H9 (cell line): Measurements from ENCODE around the gene RALGDS. TPM values are rescaled to one million over a fixed set of nuclear protein-coding genes. Genes with fewer than 3 reads are reported as not detected.

ENCODE experiments used
- DNase-seq: peaks from one replicate; pipeline ENCODE4 v3.0.0-alpha.2; 2017
- H2AFZ ChIP-seq: one replicate; pipeline ENCODE4 v1.6.1; 2013; ENCODE audit warnings: mild to moderate bottlenecking, low read length, control low read depth, moderate library complexity
- H2AK5ac ChIP-seq: 2 replicates; pipeline ENCODE4 v1.6.1; 2013; ENCODE audit warnings: low read length, control low read depth, mixed read lengths; ENCODE audit not compliant: insufficient read length
- H2BK120ac ChIP-seq: one replicate; pipeline ENCODE4 v1.6.1; 2013; ENCODE audit warnings: low read depth, mild to moderate bottlenecking, low read length, control low read depth, inconsistent platforms; ENCODE audit not compliant: poor library complexity, severe bottlenecking
- H2BK12ac ChIP-seq: 2 replicates; pipeline ENCODE4 v1.6.1; 2013; ENCODE audit warnings: low read length, control low read depth, mixed read lengths, low read depth; ENCODE audit not compliant: insufficient read length
- H2BK15ac ChIP-seq: 2 replicates; pipeline ENCODE4 v1.6.1; 2013; ENCODE audit warnings: low read depth, low read length, control low read depth
- H2BK20ac ChIP-seq: one replicate; pipeline ENCODE4 v1.6.1; 2013; ENCODE audit warnings: low read depth, mild to moderate bottlenecking, low read length, control low read depth, inconsistent platforms; ENCODE audit not compliant: poor library complexity, severe bottlenecking
- H2BK5ac ChIP-seq: 2 replicates; pipeline ENCODE4 v1.6.1; 2013; ENCODE audit warnings: low read length, control low read depth, mixed read lengths; ENCODE audit not compliant: insufficient read length
- H3K14ac ChIP-seq: 2 replicates; pipeline ENCODE4 v1.6.1; 2013; ENCODE audit warnings: low read length, control low read depth; ENCODE audit not compliant: insufficient read depth
- H3K18ac ChIP-seq: 2 replicates; pipeline ENCODE4 v1.6.1; 2013; ENCODE audit warnings: low read depth, mild to moderate bottlenecking, mixed read lengths, low read length, control low read depth; ENCODE audit not compliant: insufficient read length
- H3K23ac ChIP-seq: 2 replicates; pipeline ENCODE4 v1.6.1; 2013; ENCODE audit warnings: low read length, control low read depth, mixed read lengths, low read depth; ENCODE audit not compliant: insufficient read length
- H3K23me2 ChIP-seq: 2 replicates; pipeline ENCODE4 v1.6.1; 2013; ENCODE audit warnings: low read depth, mild to moderate bottlenecking, mixed read lengths, low read length, control low read depth; ENCODE audit not compliant: insufficient read length, poor library complexity, severe bottlenecking
- H3K27ac ChIP-seq: 2 replicates; pipeline ENCODE4 v1.5.1; 2013; ENCODE audit warnings: low read length, control low read depth, mixed read lengths, low read depth; ENCODE audit not compliant: insufficient read length
- H3K27me3 ChIP-seq: 2 replicates; pipeline ENCODE4 v1.6.1; 2013; ENCODE audit warnings: low read length, control low read depth, inconsistent platforms; ENCODE audit not compliant: insufficient read depth
- H3K4ac ChIP-seq: 2 replicates; pipeline ENCODE4 v1.6.1; 2013; ENCODE audit warnings: low read depth, mild to moderate bottlenecking, control low read depth, inconsistent platforms, low read length, moderate library complexity
- H3K4me1 ChIP-seq: 2 replicates; pipeline ENCODE4 v1.6.1; 2013; ENCODE audit warnings: low read length, control low read depth, inconsistent platforms; ENCODE audit not compliant: insufficient read depth
- H3K4me2 ChIP-seq: 2 replicates; pipeline ENCODE4 v1.6.1; 2013; ENCODE audit warnings: low read length, control low read depth, mixed read lengths; ENCODE audit not compliant: insufficient read length, insufficient read depth
- H3K56ac ChIP-seq: 2 replicates; pipeline ENCODE4 v1.6.1; 2013; ENCODE audit warnings: low read depth, mild to moderate bottlenecking, mixed read lengths, low read length, control low read depth; ENCODE audit not compliant: insufficient read length
- H3K79me1 ChIP-seq: 2 replicates; pipeline ENCODE4 v1.6.1; 2013; ENCODE audit warnings: low read depth, mild to moderate bottlenecking, moderate library complexity, low read length, control low read depth, inconsistent platforms; ENCODE audit not compliant: insufficient read depth, poor library complexity, severe bottlenecking
- H3K79me2 ChIP-seq: 2 replicates; pipeline ENCODE4 v1.6.1; 2013; ENCODE audit warnings: low read length, control low read depth, inconsistent platforms; ENCODE audit not compliant: insufficient read depth
- H3K9ac ChIP-seq: 2 replicates; pipeline ENCODE4 v1.6.1; 2013; ENCODE audit warnings: low read length, control low read depth, mixed read lengths; ENCODE audit not compliant: insufficient read length; ENCODE audit errors: extremely low read depth
- H3K9me3 ChIP-seq: one replicate; pipeline ENCODE4 v1.6.1; 2013; ENCODE audit warnings: low read depth, low read length, inconsistent platforms; ENCODE audit not compliant: control insufficient read depth
- H3T11ph ChIP-seq: one replicate; pipeline ENCODE4 v1.6.1; 2013; ENCODE audit warnings: mild to moderate bottlenecking, low read length, control low read depth, inconsistent platforms
- H4K20me1 ChIP-seq: one replicate; pipeline ENCODE4 v1.6.1; 2013; ENCODE audit not compliant: control insufficient read depth, insufficient read length, insufficient read depth
- H4K5ac ChIP-seq: 2 replicates; pipeline ENCODE4 v1.6.1; 2013; ENCODE audit warnings: low read depth, mild to moderate bottlenecking, mixed read lengths, low read length, control low read depth; ENCODE audit not compliant: insufficient read length
- H4K8ac ChIP-seq: replicated peaks from 2 replicates; pipeline ENCODE4 v1.6.1; 2013; ENCODE audit warnings: low read length, control low read depth, mixed read lengths, low read depth; ENCODE audit not compliant: insufficient read length
- H4K91ac ChIP-seq: 2 replicates; pipeline ENCODE4 v1.6.1; 2013; ENCODE audit warnings: low read depth, mild to moderate bottlenecking, moderate library complexity, mixed read lengths, low read length, control low read depth; ENCODE audit not compliant: insufficient read length
- H3K27ac Mint-ChIP-seq, 3 experiments: 2 replicates in 2 of 3; 3 replicates in 1 of 3; pipeline ENCODE4 v1.8.0; 2020 to 2021; ENCODE audit warnings: mixed read lengths in 3 of 3, mild to moderate bottlenecking in 1 of 3, moderate library complexity in 1 of 3
- H3K27me3 Mint-ChIP-seq: 2 replicates; pipeline ENCODE4 v1.8.0; 2021; ENCODE audit warnings: low read depth, mild to moderate bottlenecking, moderate library complexity, mixed read lengths
- H3K36me3 Mint-ChIP-seq, 3 experiments: 2 replicates in 2 of 3; 3 replicates in 1 of 3; pipeline ENCODE4 v1.8.0; 2020 to 2021; ENCODE audit warnings: low read depth in 3 of 3, mixed read lengths in 3 of 3; ENCODE audit not compliant: insufficient read depth in 1 of 3
- H3K4me1 Mint-ChIP-seq, 2 experiments: 2 replicates each; pipeline ENCODE4 v1.8.0; 2020; ENCODE audit warnings: mixed read lengths in 2 of 2
- H3K4me3 Mint-ChIP-seq, 2 experiments: 2 replicates in 1 of 2; 3 replicates in 1 of 2; pipeline ENCODE4 v1.8.0; 2020 to 2021; ENCODE audit warnings: mild to moderate bottlenecking in 2 of 2, mixed read lengths in 2 of 2, moderate library complexity in 1 of 2
- H3K9me3 Mint-ChIP-seq, 2 experiments: 2 replicates in 1 of 2; 3 replicates in 1 of 2; pipeline ENCODE4 v1.8.0; 2020; ENCODE audit warnings: mild to moderate bottlenecking in 2 of 2, mixed read lengths in 2 of 2, moderate library complexity in 1 of 2
- WGBS: extraction: QIAGEN DNeasy Blood & Tissue Kit; methylation state at CpG from one replicate; pipeline ENCODE4 v1.1.7; 2013; ENCODE audit warnings: missing lambda C conversion rate, low lambda C conversion rate, mixed read lengths; ENCODE audit not compliant: insufficient read length; ENCODE audit errors: extremely low coverage; 5-methylcytosine and 5-hydroxymethylcytosine counted together
- total RNA-seq: library from RNA; stranded (reverse); gene quantifications from 2 replicates; pipeline ENCODE4 v1.2.1, GENCODE V29; 2021
- TF ChIP-seq, protein P1 (sequence below): fragments of 200-600 bp; sonication (generic); conservative IDR thresholded peaks from 3 replicates; pipeline ENCODE4 v1.8.0; 2021; ENCODE audit warnings: antibody characterized with exemption, mild to moderate bottlenecking

Gene RALGDS
- total RNA-seq, 1 experiment from 2014 or later = 21.3 TPM

DNA sequence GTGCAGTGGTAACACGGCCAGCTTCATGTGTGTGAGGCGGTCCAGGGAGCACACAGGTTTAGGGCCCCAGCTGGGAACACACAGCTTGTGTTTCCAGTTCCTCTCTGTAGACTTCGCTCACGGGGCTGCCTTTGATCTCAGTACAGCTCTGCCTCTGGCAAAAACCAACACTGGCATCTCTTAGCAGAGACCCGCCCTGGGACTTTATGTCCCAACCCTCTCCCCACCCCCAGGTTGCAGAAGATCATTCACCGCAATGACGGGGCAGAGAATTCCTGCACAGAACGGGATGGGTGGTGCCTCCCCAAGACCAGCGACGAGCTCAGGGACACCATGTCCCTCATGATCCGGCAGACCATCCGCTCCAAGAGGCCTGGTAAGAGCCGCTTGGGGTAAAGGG, 64.5 kb downstream of the RALGDS start:
- H3K27ac ChIP-seq = no peak overlapping the region
- H2AFZ ChIP-seq = no peak overlapping the region
- no peak for DNase-seq
- no peaks in the 10 kb centered on the region for H3K9me3 ChIP-seq
- TF ChIP-seq, protein P1, sequence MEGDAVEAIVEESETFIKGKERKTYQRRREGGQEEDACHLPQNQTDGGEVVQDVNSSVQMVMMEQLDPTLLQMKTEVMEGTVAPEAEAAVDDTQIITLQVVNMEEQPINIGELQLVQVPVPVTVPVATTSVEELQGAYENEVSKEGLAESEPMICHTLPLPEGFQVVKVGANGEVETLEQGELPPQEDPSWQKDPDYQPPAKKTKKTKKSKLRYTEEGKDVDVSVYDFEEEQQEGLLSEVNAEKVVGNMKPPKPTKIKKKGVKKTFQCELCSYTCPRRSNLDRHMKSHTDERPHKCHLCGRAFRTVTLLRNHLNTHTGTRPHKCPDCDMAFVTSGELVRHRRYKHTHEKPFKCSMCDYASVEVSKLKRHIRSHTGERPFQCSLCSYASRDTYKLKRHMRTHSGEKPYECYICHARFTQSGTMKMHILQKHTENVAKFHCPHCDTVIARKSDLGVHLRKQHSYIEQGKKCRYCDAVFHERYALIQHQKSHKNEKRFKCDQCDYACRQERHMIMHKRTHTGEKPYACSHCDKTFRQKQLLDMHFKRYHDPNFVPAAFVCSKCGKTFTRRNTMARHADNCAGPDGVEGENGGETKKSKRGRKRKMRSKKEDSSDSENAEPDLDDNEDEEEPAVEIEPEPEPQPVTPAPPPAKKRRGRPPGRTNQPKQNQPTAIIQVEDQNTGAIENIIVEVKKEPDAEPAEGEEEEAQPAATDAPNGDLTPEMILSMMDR = no peak
- no peak overlapping the region for H4K91ac ChIP-seq
- no peak overlapping the region for H3K23ac ChIP-seq
- H3K23me2 ChIP-seq = no peaks in the 10 kb centered on the region
- no peak overlapping the region for H3K56ac ChIP-seq
- no peak overlapping the region for H3K14ac ChIP-seq
- no peaks in the 10 kb centered on the region for H3K27me3 Mint-ChIP-seq
- H4K5ac ChIP-seq = no peak overlapping the region
- H4K8ac ChIP-seq = no peak overlapping the region
- H2BK12ac ChIP-seq = no peak overlapping the region
- peaks cover 2% of the 10 kb centered on the region; the same call in 1 of the 2 replicates for H3K4me1 ChIP-seq
- no peak overlapping the region for H3K4me3 Mint-ChIP-seq
- no peaks in the 10 kb centered on the region; a peak in 1 of 5 replicates for H3K9me3 Mint-ChIP-seq
- WGBS = no CpG with 5 or more reads among the region's 13 CpGs
- H2BK20ac ChIP-seq = no peak overlapping the region
- no peaks in the 10 kb centered on the region for H3K79me2 ChIP-seq
- peaks cover 3% of the 10 kb centered on the region for H4K20me1 ChIP-seq
- H3K4me2 ChIP-seq = no peak overlapping the region
- no peak overlapping the region for H3K27ac Mint-ChIP-seq
- H3K9ac ChIP-seq = no peak overlapping the region
- H2BK15ac ChIP-seq = no peak overlapping the region
- no peaks in the 10 kb centered on the region for H3K27me3 ChIP-seq
- peaks cover 27 to 60% (median 55%) of the 10 kb centered on the region in 3 experiments; a peak in 6 of 7 replicates for H3K36me3 Mint-ChIP-seq
- no peak overlapping the region for H2BK120ac ChIP-seq
- H3K79me1 ChIP-seq = no peaks in the 10 kb centered on the region
- H2AK5ac ChIP-seq = no peak overlapping the region
- no peak overlapping the region for H3K18ac ChIP-seq
- H3K4ac ChIP-seq = no peak overlapping the region
- H2BK5ac ChIP-seq = no peak overlapping the region
- H3T11ph ChIP-seq = no peak overlapping the region
- peaks cover 26% of the 10 kb centered on the region in 2 experiments for H3K4me1 Mint-ChIP-seq
